Esophagus squamous epithelium (tissue), 5 donors: ENCODE data around the gene CRP. TPM values are rescaled to one million over a fixed set of nuclear protein-coding genes. Genes with fewer than 3 reads are reported as not detected.

Experiments
- DNase-seq: peaks from one replicate; lab custom pipeline; 2025; lab: John Stamatoyannopoulos, UW
- H3K27ac ChIP-seq, 4 donors: fragments of 200-600 bp; sonication (generic); one replicate each; pipeline ENCODE4 v1.5.1; 2016 to 2019; ENCODE audit warnings: mild to moderate bottlenecking in 1 of 4
- H3K27me3 ChIP-seq, 4 donors: fragments of 200-600 bp; sonication (generic); 1 replicate in 3 of 4; 2 replicates in 1 of 4; pipeline versions ENCODE4 v1.5.1 to v1.6.0; 2017 to 2021; ENCODE audit warnings: antibody characterized with exemption in 1 of 4
- H3K36me3 ChIP-seq, 3 donors: fragments of 200-600 bp; sonication (generic); one replicate each; pipeline ENCODE4 v1.5.1; 2016 to 2019
- H3K4me1 ChIP-seq, 3 donors: fragments of 200-600 bp; sonication (generic); one replicate each; pipeline ENCODE4 v1.5.1; 2017 to 2019
- H3K4me3 ChIP-seq, 4 donors: fragments of 200-600 bp; sonication (generic); 1 replicate in 3 of 4; 2 replicates in 1 of 4; pipeline ENCODE4 v1.5.1; 2016 to 2019; ENCODE audit warnings: mild to moderate bottlenecking in 2 of 4, moderate library complexity in 1 of 4
- H3K9me3 ChIP-seq, 3 donors: fragments of 200-600 bp; sonication (generic); one replicate each; pipeline ENCODE4 v1.5.1; 2016 to 2019
- POLR2A ChIP-seq, 4 donors: fragments of 450-650 bp; IDR thresholded peaks; one replicate each; pipeline ENCODE4 v1.6.1; 2017; ENCODE audit warnings: antibody characterized with exemption in 4 of 4, mild to moderate bottlenecking in 4 of 4, moderate library complexity in 3 of 4
- WGBS, 2 donors: methylation state at CpG; one replicate each; pipeline ENCODE4 v1.1.5; 2018; 5-methylcytosine and 5-hydroxymethylcytosine counted together
- intact Hi-C: fragments of 100-400 bp; cut with DNase I; formaldehyde crosslinking; loops from one replicate; pipeline ENCODE4 v1.15.0; 2022
- total RNA-seq, 4 donors: library from RNA; depleted of rRNA; stranded (reverse); fragments of >200 nt; gene quantifications; one replicate each; pipeline ENCODE4 v1.1.0, GENCODE V29; 2016
- TF ChIP-seq, protein P1 (sequence below), 6 experiments: fragments of 450-650 bp in 4 of 6; fragments of 200-600 bp in 2 of 6; sonication (generic) in 2 of 6; IDR thresholded peaks; one replicate each; pipeline ENCODE4 v1.5.1; 2016 to 2019; ENCODE audit warnings: antibody characterized with exemption in 6 of 6, mild to moderate bottlenecking in 4 of 6, moderate library complexity in 4 of 6
- donor health status: DM: yes; HTN: yes; CAD: no.

The CRP gene
- total RNA-seq, 4 donors from 2014 or later: not detected

DNA sequence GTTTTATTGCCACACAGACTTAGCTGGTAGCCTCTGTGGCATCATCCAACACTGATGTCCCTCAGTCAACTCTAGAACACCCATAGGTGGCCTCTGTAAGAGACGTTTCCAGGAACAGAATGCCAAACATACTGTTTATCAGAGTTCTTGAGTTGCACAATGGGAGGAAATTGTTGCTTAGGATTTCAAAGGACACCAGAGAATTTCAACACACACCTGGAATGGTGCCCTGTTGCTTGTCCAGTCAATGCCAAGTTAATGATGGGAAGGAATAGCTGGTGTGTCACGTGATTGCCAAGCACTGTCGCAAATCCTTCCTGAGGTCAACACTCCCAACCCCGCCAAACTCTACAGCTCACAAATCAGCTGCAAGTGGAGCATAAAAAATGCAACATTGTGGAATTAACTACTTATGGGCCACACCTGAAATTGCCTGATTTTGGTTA lies 37.8 kb upstream of the CRP start:
- H3K27ac ChIP-seq: peak overlapping the region in 3 of 4 donors; percentile 21 to 69 (median 59)
- H3K9me3 ChIP-seq: no peaks in the 10 kb centered on the region
- intact Hi-C loops: no loop called here
- H3K27me3 ChIP-seq: no peaks in the 10 kb centered on the region
- TF ChIP-seq, protein P1, sequence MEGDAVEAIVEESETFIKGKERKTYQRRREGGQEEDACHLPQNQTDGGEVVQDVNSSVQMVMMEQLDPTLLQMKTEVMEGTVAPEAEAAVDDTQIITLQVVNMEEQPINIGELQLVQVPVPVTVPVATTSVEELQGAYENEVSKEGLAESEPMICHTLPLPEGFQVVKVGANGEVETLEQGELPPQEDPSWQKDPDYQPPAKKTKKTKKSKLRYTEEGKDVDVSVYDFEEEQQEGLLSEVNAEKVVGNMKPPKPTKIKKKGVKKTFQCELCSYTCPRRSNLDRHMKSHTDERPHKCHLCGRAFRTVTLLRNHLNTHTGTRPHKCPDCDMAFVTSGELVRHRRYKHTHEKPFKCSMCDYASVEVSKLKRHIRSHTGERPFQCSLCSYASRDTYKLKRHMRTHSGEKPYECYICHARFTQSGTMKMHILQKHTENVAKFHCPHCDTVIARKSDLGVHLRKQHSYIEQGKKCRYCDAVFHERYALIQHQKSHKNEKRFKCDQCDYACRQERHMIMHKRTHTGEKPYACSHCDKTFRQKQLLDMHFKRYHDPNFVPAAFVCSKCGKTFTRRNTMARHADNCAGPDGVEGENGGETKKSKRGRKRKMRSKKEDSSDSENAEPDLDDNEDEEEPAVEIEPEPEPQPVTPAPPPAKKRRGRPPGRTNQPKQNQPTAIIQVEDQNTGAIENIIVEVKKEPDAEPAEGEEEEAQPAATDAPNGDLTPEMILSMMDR (IDR thresholded peaks at IDR 0.05): no peak
- TF ChIP-seq POLR2A (IDR thresholded peaks at IDR 0.05): no peak
- DNase-seq: peak; percentile 19
- H3K4me3 ChIP-seq: no peak overlapping the region
- 0 to 17% methylated on average over 3 to 4 of the region's 4 CpGs for WGBS, 2 donors
- no peaks in the 10 kb centered on the region for H3K36me3 ChIP-seq
- H3K4me1 ChIP-seq: peaks cover 0 to 17% (median 9%) of the 10 kb centered on the region in 3 donors

DNA sequence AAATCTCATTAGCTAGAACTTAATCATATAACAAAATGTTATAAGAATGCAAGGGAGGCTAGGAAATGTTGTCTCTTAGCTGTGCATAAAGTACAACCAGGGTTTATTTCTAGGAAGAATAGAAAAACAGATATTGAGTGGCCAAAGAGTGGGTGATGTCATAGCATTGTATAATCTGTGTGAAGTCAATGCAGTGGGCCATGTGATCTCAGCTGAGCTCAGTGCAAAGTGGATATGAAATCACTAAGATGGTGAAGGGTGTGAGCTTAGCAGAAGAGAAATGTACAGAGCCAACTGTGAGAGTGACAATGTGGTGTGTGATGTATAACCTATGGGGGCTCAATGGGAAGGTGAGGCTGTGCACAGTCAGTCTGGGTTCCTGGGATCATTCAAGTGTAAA lies 36.6 kb upstream of the CRP start:
- intact Hi-C loops: no loop called here
- H3K27ac ChIP-seq: peak overlapping the region in 2 of 4 donors; percentile 59 to 69

DNA sequence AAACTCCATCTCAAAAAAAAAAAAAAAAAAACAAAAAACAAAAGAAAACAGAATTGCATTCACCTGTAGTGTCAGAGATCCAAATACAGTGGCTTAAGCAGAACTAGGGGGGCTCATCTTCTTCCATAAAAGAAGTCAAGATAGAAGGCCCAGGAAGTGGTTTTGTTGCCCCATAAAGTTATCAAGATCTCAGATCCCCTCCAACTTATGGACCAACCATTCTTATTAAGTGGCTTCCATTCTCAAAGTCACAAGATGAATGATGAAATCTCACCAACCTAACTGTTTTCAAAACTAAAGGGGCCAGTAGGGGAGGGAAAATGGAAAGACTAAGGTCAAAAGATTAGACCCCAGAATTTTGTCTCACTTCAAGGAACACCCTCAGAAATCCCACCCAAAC lies 36.2 kb upstream of the CRP start:
- Histone ChIP-seq H3K4me3 (no peak overlapping the region), H3K27me3 (no peaks in the 10 kb centered on the region), H3K9me3 (no peaks in the 10 kb centered on the region), H3K4me1 (peaks cover 0 to 17% (median 9%) of the 10 kb centered on the region in 3 donors), H3K36me3 (no peaks in the 10 kb centered on the region), H3K27ac (no peak overlapping the region)
- intact Hi-C loops: no loop called here
- DNase-seq: no peak
- TF ChIP-seq, protein P1 (IDR thresholded peaks at IDR 0.05): no peak
- TF ChIP-seq POLR2A (IDR thresholded peaks at IDR 0.05): no peak

More for the DNA sequence above, 36.6 kb upstream of the CRP start:
- TF ChIP-seq, protein P1 (IDR thresholded peaks at IDR 0.05): no peak
- no peak for TF ChIP-seq POLR2A (IDR thresholded peaks at IDR 0.05)
- Histone ChIP-seq H3K4me1 (peaks cover 0 to 17% (median 9%) of the 10 kb centered on the region in 3 donors), H3K9me3 (no peaks in the 10 kb centered on the region), H3K4me3 (no peak overlapping the region), H3K27me3 (no peaks in the 10 kb centered on the region), H3K36me3 (no peaks in the 10 kb centered on the region)
- DNase-seq: no peak

DNA sequence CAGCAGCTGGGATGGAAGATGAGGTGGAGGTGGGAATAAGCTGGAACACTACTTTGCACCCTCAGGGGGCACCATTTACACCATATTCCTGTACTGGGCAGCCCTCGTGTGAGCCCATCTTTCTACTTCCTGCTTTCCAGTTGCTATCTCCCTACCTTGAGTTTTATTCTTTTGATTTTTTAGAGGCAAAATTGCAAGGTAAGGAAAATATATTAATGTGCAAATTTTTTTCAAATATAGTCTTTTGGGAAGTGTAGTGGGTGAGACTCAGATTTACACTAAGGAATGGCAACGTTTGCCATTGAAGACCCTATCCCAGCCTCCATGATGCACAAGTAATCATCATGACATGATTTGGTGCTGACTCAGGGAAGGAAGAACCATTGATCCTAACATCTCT lies 35.2 kb upstream of the CRP start:
- 60 to 64% methylated on average over 2 of the region's 2 CpGs for WGBS, 2 donors
- TF ChIP-seq POLR2A (IDR thresholded peaks at IDR 0.05): no peak
- TF ChIP-seq, protein P1 (IDR thresholded peaks at IDR 0.05): no peak
- DNase-seq: no peak
- Histone ChIP-seq H3K27ac (no peak overlapping the region), H3K4me1 (peaks cover 0 to 17% (median 9%) of the 10 kb centered on the region in 3 donors), H3K27me3 (no peaks in the 10 kb centered on the region), H3K36me3 (no peaks in the 10 kb centered on the region), H3K4me3 (no peak overlapping the region), H3K9me3 (no peaks in the 10 kb centered on the region)
- intact Hi-C loops: no loop called here

DNA sequence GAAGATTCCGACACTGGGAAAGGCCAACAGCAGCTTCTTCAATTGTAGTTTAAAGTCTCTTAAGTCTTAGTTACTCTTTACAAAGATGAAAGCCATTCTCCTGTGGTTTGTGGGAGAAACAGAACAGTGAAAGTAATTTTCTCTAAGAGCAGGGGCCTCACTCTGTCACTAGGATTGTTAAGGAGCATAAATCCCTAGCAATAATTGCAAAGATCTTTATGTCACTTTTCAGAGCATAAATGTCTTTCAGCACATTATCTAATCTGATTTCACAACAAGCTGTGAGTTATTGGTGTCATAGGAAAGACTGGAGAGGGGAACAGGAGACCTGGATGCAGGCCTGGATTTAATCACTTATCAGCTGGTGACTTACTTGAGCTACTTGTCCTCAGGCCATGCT lies 34.0 kb upstream of the CRP start:
- no peak for TF ChIP-seq POLR2A (IDR thresholded peaks at IDR 0.05)
- TF ChIP-seq, protein P1 (IDR thresholded peaks at IDR 0.05): no peak
- no peaks in the 10 kb centered on the region for H3K36me3 ChIP-seq
- no peak overlapping the region for H3K4me3 ChIP-seq
- H3K27ac ChIP-seq: no peak overlapping the region
- 84 to 93% methylated on average over 1 of the region's 1 CpG for WGBS, 2 donors
- H3K27me3 ChIP-seq: no peaks in the 10 kb centered on the region
- no peak for DNase-seq
- H3K9me3 ChIP-seq: no peaks in the 10 kb centered on the region
- peaks cover 0 to 17% (median 9%) of the 10 kb centered on the region in 3 donors for H3K4me1 ChIP-seq
- intact Hi-C loops: no loop called here
